Esophagus squamous epithelium (tissue), 5 donors: ENCODE results near the gene TMEM123. TPM values are rescaled to one million over a fixed set of nuclear protein-coding genes. Genes with fewer than 3 reads are reported as not detected.

Experiments used
- DNase-seq: peaks from one replicate; lab custom pipeline; 2025; lab: John Stamatoyannopoulos, UW
- H3K27ac ChIP-seq, 4 donors: fragments of 200-600 bp; sonication (generic); one replicate each; pipeline ENCODE4 v1.5.1; 2016 to 2019; ENCODE audit warnings: mild to moderate bottlenecking in 1 of 4
- H3K27me3 ChIP-seq, 4 donors: fragments of 200-600 bp; sonication (generic); 1 replicate in 3 of 4; 2 replicates in 1 of 4; pipeline versions ENCODE4 v1.5.1 to v1.6.0; 2017 to 2021; ENCODE audit warnings: antibody characterized with exemption in 1 of 4
- H3K36me3 ChIP-seq, 3 donors: fragments of 200-600 bp; sonication (generic); one replicate each; pipeline ENCODE4 v1.5.1; 2016 to 2019
- H3K4me1 ChIP-seq, 3 donors: fragments of 200-600 bp; sonication (generic); one replicate each; pipeline ENCODE4 v1.5.1; 2017 to 2019
- H3K4me3 ChIP-seq, 4 donors: fragments of 200-600 bp; sonication (generic); 1 replicate in 3 of 4; 2 replicates in 1 of 4; pipeline ENCODE4 v1.5.1; 2016 to 2019; ENCODE audit warnings: mild to moderate bottlenecking in 2 of 4, moderate library complexity in 1 of 4
- H3K9me3 ChIP-seq, 3 donors: fragments of 200-600 bp; sonication (generic); one replicate each; pipeline ENCODE4 v1.5.1; 2016 to 2019
- CTCF ChIP-seq, 6 experiments: fragments of 450-650 bp in 4 of 6; fragments of 200-600 bp in 2 of 6; sonication (generic) in 2 of 6; IDR thresholded peaks; one replicate each; pipeline ENCODE4 v1.5.1; 2016 to 2019; ENCODE audit warnings: antibody characterized with exemption in 6 of 6, mild to moderate bottlenecking in 4 of 6, moderate library complexity in 4 of 6
- POLR2A ChIP-seq, 4 donors: fragments of 450-650 bp; IDR thresholded peaks; one replicate each; pipeline ENCODE4 v1.6.1; 2017; ENCODE audit warnings: antibody characterized with exemption in 4 of 4, mild to moderate bottlenecking in 4 of 4, moderate library complexity in 3 of 4
- WGBS, 2 donors: methylation state at CpG; one replicate each; pipeline ENCODE4 v1.1.5; 2018; 5-methylcytosine and 5-hydroxymethylcytosine counted together
- intact Hi-C: fragments of 100-400 bp; cut with DNase I; formaldehyde crosslinking; loops from one replicate; pipeline ENCODE4 v1.15.0; 2022
- total RNA-seq, 4 donors: library from RNA; depleted of rRNA; stranded (reverse); fragments of >200 nt; gene quantifications; one replicate each; pipeline ENCODE4 v1.1.0, GENCODE V29; 2016
- donor health status: DM: yes; HTN: yes; CAD: no.

Gene TMEM123
- total RNA-seq, 4 donors from 2014 or later, result 53.2 to 152 (median 128) TPM

GRCh38 chr11:102393272-102393730, 59.3 kb downstream of the TMEM123 start:
- Histone ChIP-seq H3K4me3 (no peak overlapping the region), H3K4me1 (no peaks in the 10 kb centered on the region), H3K27ac (no peak overlapping the region), H3K27me3 (no peaks in the 10 kb centered on the region), H3K36me3 (peaks cover 5 to 76% (median 8%) of the 10 kb centered on the region in 3 donors), H3K9me3 (no peaks in the 10 kb centered on the region)
- TF ChIP-seq CTCF (IDR thresholded peaks at IDR 0.05) (no peak), POLR2A (IDR thresholded peaks at IDR 0.05) (no peak)
- no peak for DNase-seq
- intact Hi-C loops, result no loop called here
- 100% methylated on average over 2 of the region's 2 CpGs for WGBS, 2 donors

GRCh38 chr11:102391549-102392237, 60.9 kb downstream of the TMEM123 start:
- Histone ChIP-seq H3K27me3 (no peaks in the 10 kb centered on the region), H3K36me3 (peaks cover 0 to 79% (median 8%) of the 10 kb centered on the region in 3 donors), H3K27ac (no peak overlapping the region), H3K4me3 (no peak overlapping the region), H3K9me3 (no peaks in the 10 kb centered on the region), H3K4me1 (no peaks in the 10 kb centered on the region)
- no peak for DNase-seq
- TF ChIP-seq CTCF (IDR thresholded peaks at IDR 0.05), result no peak
- no peak for TF ChIP-seq POLR2A (IDR thresholded peaks at IDR 0.05)
- WGBS, 2 donors, result 87 to 91% methylated on average over 3 to 4 of the region's 4 CpGs
- intact Hi-C loops, result no loop called here

GRCh38 chr11:102390667-102391465, 61.7 kb downstream of the TMEM123 start:
- H3K27me3 ChIP-seq, result no peaks in the 10 kb centered on the region
- peaks cover 0 to 82% (median 8%) of the 10 kb centered on the region in 3 donors for H3K36me3 ChIP-seq
- no peaks in the 10 kb centered on the region for H3K4me1 ChIP-seq
- no peak overlapping the region for H3K4me3 ChIP-seq
- intact Hi-C loops, result no loop called here
- no peak for DNase-seq
- WGBS, 2 donors, result 18 to 43% methylated on average over 4 to 7 of the region's 12 CpGs
- no peak overlapping the region for H3K27ac ChIP-seq
- TF ChIP-seq POLR2A (IDR thresholded peaks at IDR 0.05) (no peak), CTCF (IDR thresholded peaks at IDR 0.05) (peak; percentile 52 to 88 (median 80))
- no peaks in the 10 kb centered on the region for H3K9me3 ChIP-seq

- intact Hi-C loops, result loop anchor here (10.0 kb wide), 1 partner anchor 106 kb away; no protein-coding TSS in a partner anchor
Measured at GRCh38 chr11:102389253-102389652, 63.3 kb downstream of the TMEM123 start.

More at GRCh38 chr11:102389253-102389652, 63.3 kb downstream of the TMEM123 start:
- no peak for TF ChIP-seq CTCF (IDR thresholded peaks at IDR 0.05)
- no peak for TF ChIP-seq POLR2A (IDR thresholded peaks at IDR 0.05)
- Histone ChIP-seq H3K36me3 (peaks cover 0 to 82% (median 13%) of the 10 kb centered on the region in 3 donors), H3K27me3 (no peaks in the 10 kb centered on the region), H3K4me3 (no peak overlapping the region), H3K27ac (no peak overlapping the region), H3K4me1 (no peaks in the 10 kb centered on the region), H3K9me3 (no peaks in the 10 kb centered on the region)
- no peak for DNase-seq
- WGBS, 2 donors, result 38 to 53% methylated on average over 4 of the region's 4 CpGs
